Ishikawa (cell line): ENCODE data around the gene EYS.

Source experiments
- CEBPB ChIP-seq: IDR thresholded peaks from 2 replicates; pipeline ENCODE4 v1.6.1; 2012
- CREB1 ChIP-seq: IDR thresholded peaks from 2 replicates; pipeline ENCODE4 v1.6.1; 2012; ENCODE audit warnings: low read depth
- EGR1 ChIP-seq: IDR thresholded peaks from 2 replicates; pipeline ENCODE4 v1.6.1; 2012
- EP300 ChIP-seq: IDR thresholded peaks from 2 replicates; pipeline ENCODE4 v1.6.1; 2012; ENCODE audit warnings: borderline replicate concordance
- FOXM1 ChIP-seq: IDR thresholded peaks from 2 replicates; pipeline ENCODE4 v1.6.1; 2012; ENCODE audit warnings: low read depth, borderline replicate concordance
- NFIC ChIP-seq: IDR thresholded peaks from 2 replicates; pipeline ENCODE4 v1.6.1; 2012
- RAD21 ChIP-seq: IDR thresholded peaks from 2 replicates; pipeline ENCODE4 v1.6.1; 2012; ENCODE audit warnings: low read depth
- TAF1 ChIP-seq: IDR thresholded peaks from 2 replicates; pipeline ENCODE4 v1.6.1; 2012; ENCODE audit warnings: low read depth, mild to moderate bottlenecking
- TCF12 ChIP-seq: IDR thresholded peaks from 2 replicates; pipeline ENCODE4 v1.6.1; 2012; ENCODE audit warnings: low read depth
- TEAD4 ChIP-seq: IDR thresholded peaks from 2 replicates; pipeline ENCODE4 v1.6.1; 2012
- YY1 ChIP-seq: IDR thresholded peaks from 2 replicates; pipeline ENCODE4 v1.6.1; 2012; ENCODE audit warnings: low read depth
- ZBTB7A ChIP-seq: IDR thresholded peaks from 2 replicates; pipeline ENCODE4 v1.6.1; 2012; ENCODE audit warnings: low read depth
- TF ChIP-seq, protein P1 (sequence below): IDR thresholded peaks from 2 replicates; pipeline ENCODE4 v1.6.1; 2012
- TF ChIP-seq, protein P2 (sequence below): IDR thresholded peaks from 2 replicates; pipeline ENCODE4 v1.6.1; 2012; ENCODE audit warnings: low read depth, mild to moderate bottlenecking
- TF ChIP-seq, protein P3 (sequence below): IDR thresholded peaks from 2 replicates; pipeline ENCODE4 v1.6.1; 2012

EYS gene

DNA sequence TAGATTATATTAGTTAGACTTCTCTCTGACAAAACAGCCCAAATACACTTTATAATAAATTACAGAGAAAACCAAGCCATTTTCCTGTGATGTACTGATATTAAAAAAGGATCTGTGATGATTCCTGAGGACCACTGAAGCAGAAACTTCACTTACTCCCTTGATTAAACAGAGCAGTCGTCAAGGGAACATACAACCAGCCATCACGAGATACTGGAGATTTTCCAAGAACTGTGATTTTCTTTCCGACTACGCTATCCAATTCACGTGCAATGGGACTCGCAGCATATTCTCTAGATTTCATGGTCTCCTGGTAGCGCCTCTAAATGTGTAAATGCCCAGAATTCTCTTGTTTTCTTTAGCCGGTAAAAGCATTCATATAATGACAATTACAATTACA is 1694.0 kb downstream of the EYS start:
- TF ChIP-seq YY1 (no peak), CREB1 (no peak), NFIC (no peak), CEBPB (no peak), ZBTB7A (no peak), EP300 (no peak), TEAD4 (no peak), TCF12 (no peak), TAF1 (no peak), EGR1 (no peak), FOXM1 (no peak)
- TF ChIP-seq, protein P1, sequence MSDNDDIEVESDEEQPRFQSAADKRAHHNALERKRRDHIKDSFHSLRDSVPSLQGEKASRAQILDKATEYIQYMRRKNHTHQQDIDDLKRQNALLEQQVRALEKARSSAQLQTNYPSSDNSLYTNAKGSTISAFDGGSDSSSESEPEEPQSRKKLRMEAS, result no peak
- TF ChIP-seq, protein P2, sequence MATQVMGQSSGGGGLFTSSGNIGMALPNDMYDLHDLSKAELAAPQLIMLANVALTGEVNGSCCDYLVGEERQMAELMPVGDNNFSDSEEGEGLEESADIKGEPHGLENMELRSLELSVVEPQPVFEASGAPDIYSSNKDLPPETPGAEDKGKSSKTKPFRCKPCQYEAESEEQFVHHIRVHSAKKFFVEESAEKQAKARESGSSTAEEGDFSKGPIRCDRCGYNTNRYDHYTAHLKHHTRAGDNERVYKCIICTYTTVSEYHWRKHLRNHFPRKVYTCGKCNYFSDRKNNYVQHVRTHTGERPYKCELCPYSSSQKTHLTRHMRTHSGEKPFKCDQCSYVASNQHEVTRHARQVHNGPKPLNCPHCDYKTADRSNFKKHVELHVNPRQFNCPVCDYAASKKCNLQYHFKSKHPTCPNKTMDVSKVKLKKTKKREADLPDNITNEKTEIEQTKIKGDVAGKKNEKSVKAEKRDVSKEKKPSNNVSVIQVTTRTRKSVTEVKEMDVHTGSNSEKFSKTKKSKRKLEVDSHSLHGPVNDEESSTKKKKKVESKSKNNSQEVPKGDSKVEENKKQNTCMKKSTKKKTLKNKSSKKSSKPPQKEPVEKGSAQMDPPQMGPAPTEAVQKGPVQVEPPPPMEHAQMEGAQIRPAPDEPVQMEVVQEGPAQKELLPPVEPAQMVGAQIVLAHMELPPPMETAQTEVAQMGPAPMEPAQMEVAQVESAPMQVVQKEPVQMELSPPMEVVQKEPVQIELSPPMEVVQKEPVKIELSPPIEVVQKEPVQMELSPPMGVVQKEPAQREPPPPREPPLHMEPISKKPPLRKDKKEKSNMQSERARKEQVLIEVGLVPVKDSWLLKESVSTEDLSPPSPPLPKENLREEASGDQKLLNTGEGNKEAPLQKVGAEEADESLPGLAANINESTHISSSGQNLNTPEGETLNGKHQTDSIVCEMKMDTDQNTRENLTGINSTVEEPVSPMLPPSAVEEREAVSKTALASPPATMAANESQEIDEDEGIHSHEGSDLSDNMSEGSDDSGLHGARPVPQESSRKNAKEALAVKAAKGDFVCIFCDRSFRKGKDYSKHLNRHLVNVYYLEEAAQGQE, result no peak
- TF ChIP-seq, protein P3, sequence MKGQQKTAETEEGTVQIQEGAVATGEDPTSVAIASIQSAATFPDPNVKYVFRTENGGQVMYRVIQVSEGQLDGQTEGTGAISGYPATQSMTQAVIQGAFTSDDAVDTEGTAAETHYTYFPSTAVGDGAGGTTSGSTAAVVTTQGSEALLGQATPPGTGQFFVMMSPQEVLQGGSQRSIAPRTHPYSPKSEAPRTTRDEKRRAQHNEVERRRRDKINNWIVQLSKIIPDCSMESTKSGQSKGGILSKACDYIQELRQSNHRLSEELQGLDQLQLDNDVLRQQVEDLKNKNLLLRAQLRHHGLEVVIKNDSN, result no peak

DNA sequence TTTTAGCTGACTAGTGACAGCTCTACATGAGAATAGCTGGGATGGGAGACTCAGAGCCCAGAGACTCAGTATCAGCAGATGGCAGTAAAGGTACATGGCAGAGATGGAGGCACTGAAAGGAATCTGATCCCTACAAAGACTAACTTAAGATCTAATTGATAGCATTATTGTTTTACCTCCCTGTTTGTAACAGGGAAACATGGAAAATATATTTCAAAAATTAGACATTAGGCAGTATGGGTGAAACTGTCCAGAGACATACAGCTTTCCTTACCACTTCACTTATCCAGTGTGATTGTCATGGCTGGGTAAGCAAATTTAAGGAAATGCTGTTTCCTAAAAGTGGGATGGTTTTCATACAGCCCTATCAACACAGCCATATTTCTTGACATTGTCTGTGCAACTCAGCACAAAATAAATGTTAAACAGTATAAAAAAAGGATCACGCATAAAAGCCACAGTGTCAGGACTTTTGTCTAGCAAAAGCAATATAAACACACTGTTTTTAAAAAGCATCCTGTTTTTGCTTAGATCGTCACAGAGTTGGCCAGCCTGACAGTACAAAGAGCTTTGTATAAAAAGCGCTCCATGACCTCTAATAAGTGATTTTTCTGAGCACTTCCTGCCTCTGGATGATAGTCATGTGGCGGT is 1694.5 kb downstream of the EYS start:
- TF ChIP-seq RAD21 (peak; percentile 82), ZBTB7A (no peak), YY1 (no peak)
- TF ChIP-seq, protein P2, result no peak

DNA sequence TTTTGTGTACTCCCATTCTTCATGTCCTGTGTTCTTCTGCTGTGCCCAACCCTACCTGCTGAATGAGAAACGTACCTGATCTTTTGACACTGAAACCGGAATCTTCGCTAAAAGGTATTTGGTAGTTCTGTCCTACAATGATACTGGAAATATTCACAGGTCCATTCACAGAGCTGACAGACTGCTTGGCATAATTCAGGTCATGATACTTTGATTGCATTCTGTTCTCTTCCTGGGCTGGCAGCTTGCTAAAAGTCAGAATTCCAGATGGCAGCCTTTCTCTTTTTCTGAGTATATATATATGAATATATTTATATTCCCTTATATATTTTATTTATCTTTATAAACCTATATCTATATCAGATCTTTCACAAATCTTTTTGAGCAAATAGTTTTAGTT is 1696.4 kb downstream of the EYS start:
- no peak for TF ChIP-seq FOXM1
- no peak for TF ChIP-seq EGR1
- TF ChIP-seq, protein P3, result no peak
- TF ChIP-seq CEBPB, result no peak
- no peak for TF ChIP-seq TCF12
- no peak for TF ChIP-seq TEAD4
- TF ChIP-seq, protein P1, result no peak
- TF ChIP-seq CREB1, result no peak
- no peak for TF ChIP-seq YY1
- TF ChIP-seq EP300, result no peak
- no peak for TF ChIP-seq TAF1
- TF ChIP-seq, protein P2, result no peak
- TF ChIP-seq ZBTB7A, result no peak
- TF ChIP-seq RAD21, result no peak
- TF ChIP-seq NFIC, result no peak

DNA sequence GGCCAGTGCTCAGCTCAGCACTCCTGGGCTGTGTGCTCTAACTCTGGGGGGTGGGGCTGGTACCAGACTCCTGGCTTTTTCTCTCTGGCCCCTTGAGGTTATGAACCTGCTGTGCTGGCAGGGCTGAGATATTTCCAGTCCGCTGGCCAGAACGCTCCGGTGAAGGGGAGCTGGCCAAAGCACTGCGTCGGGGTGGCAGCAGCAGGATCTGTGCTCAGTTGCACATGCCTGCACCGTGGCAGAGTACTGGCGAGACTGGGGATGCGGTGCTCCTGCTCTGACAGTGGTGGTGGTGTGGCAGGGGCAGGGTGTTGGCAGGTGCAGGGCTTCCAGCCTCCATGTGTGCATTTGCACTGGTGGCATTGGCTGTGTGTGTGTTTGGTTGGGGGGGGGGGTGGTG is 1697.0 kb downstream of the EYS start:
- TF ChIP-seq, protein P3, result no peak
- TF ChIP-seq, protein P1, result no peak
- TF ChIP-seq RAD21 (no peak), EP300 (no peak), CEBPB (no peak), FOXM1 (no peak), EGR1 (no peak), TAF1 (no peak)
